Esophagus muscularis mucosa (tissue), 4 donors: Measurements from ENCODE around the gene DUSP18. TPM values are rescaled to one million over a fixed set of nuclear protein-coding genes. Genes with fewer than 3 reads are reported as not detected.

Source experiments
- DNase-seq: peaks from one replicate; pipeline ENCODE4 v3.0.0-alpha.2; 2017; ENCODE audit errors: extremely low spot score
- H3K27ac ChIP-seq, 4 donors: fragments of 200-600 bp; sonication (generic); replicated peaks in 1 of 4; 1 replicate in 3 of 4; 2 replicates in 1 of 4; pipeline ENCODE4 v1.5.1; 2016 to 2019; ENCODE audit warnings: mild to moderate bottlenecking in 1 of 4
- H3K27me3 ChIP-seq, 4 donors: fragments of 200-600 bp; sonication (generic); one replicate each; pipeline versions ENCODE4 v1.5.1 to v1.6.0; 2016 to 2019
- H3K36me3 ChIP-seq, 4 donors: fragments of 200-600 bp; sonication (generic); one replicate each; pipeline ENCODE4 v1.5.1; 2016 to 2019
- H3K4me1 ChIP-seq, 4 donors: fragments of 200-600 bp; sonication (generic); one replicate each; pipeline ENCODE4 v1.5.1; 2016 to 2019
- H3K4me3 ChIP-seq, 4 donors: fragments of 200-600 bp; sonication (generic); 1 replicate in 2 of 4; 2 replicates in 2 of 4; pipeline ENCODE4 v1.5.1; 2016 to 2019; ENCODE audit warnings: mild to moderate bottlenecking in 4 of 4, moderate library complexity in 1 of 4
- H3K9me3 ChIP-seq, 4 donors: fragments of 200-600 bp; sonication (generic); 1 replicate in 3 of 4; 2 replicates in 1 of 4; pipeline ENCODE4 v1.5.1; 2016 to 2019
- CTCF ChIP-seq, 3 experiments: fragments of 200-600 bp in 2 of 3; fragments of 450-650 bp in 1 of 3; sonication (generic) in 2 of 3; IDR thresholded peaks; one replicate each; pipeline ENCODE4 v1.5.1; 2017 to 2019; ENCODE audit warnings: antibody characterized with exemption in 3 of 3, mild to moderate bottlenecking in 2 of 3, moderate library complexity in 1 of 3
- EP300 ChIP-seq: sonication (generic); formaldehyde crosslinking; IDR thresholded peaks from one replicate; pipeline ENCODE4 v1.6.1; 2017; ENCODE audit warnings: antibody characterized with exemption
- POLR2A ChIP-seq: fragments of 450-650 bp; IDR thresholded peaks from one replicate; pipeline ENCODE4 v1.6.1; 2017; ENCODE audit warnings: antibody characterized with exemption, moderate library complexity, mild to moderate bottlenecking, low read depth
- POLR2AphosphoS5 ChIP-seq, 2 donors: sonication (generic); formaldehyde crosslinking; IDR thresholded peaks; one replicate each; pipeline ENCODE4 v1.6.1; 2017; ENCODE audit warnings: antibody characterized with exemption in 2 of 2
- WGBS: methylation state at CpG from one replicate; pipeline ENCODE4 v1.1.5; 2018; 5-methylcytosine and 5-hydroxymethylcytosine counted together
- intact Hi-C: fragments of 100-400 bp; cut with DNase I; formaldehyde crosslinking; loops from one replicate; pipeline ENCODE4 v1.15.1; 2023
- total RNA-seq, 4 donors: library from RNA; depleted of rRNA; stranded (reverse); fragments of >200 nt; gene quantifications; one replicate each; pipeline versions ENCODE4 v1.1.0 to v1.2.1, GENCODE V29; 2016

The DUSP18 gene
- total RNA-seq, 4 donors from 2014 or later = 6.5 to 11.5 (median 9.8) TPM

- H3K4me3 ChIP-seq = peak overlapping the region; percentile 79 to 91 (median 81)
- TF ChIP-seq EP300 (no peak), POLR2AphosphoS5 (IDR thresholded peaks at IDR 0.05) (no peak), POLR2A (no peak), CTCF (IDR thresholded peaks at IDR 0.05) (no peak)
- 4% methylated on average over 15 of the region's 18 CpGs for WGBS
- H3K27ac ChIP-seq = peak overlapping the region; percentile 61 to 65 (median 62)
- intact Hi-C loops = loop anchor here (2.0 kb wide), 1 partner anchor 32 kb away; the partner anchor contains the start of gene SLC35E4
- no peak for DNase-seq
- H3K27me3 ChIP-seq = no peaks in the 10 kb centered on the region
- H3K9me3 ChIP-seq = no peaks in the 10 kb centered on the region
- peaks cover 9 to 25% (median 24%) of the 10 kb centered on the region in 4 donors for H3K4me1 ChIP-seq
- H3K36me3 ChIP-seq = peaks cover 0 to 29% (median 20%) of the 10 kb centered on the region in 4 donors
Measured at GRCh38 chr22:30667107-30667493, 575 bp downstream of the DUSP18 start.

- TF ChIP-seq POLR2A (no peak), EP300 (no peak), POLR2AphosphoS5 (IDR thresholded peaks at IDR 0.05) (no peak), CTCF (IDR thresholded peaks at IDR 0.05) (no peak)
- 91% methylated on average over 4 of the region's 4 CpGs for WGBS
- intact Hi-C loops = loop anchor here (2.0 kb wide), 1 partner anchor 31 kb away; the partner anchor contains the start of gene SLC35E4
- Histone ChIP-seq H3K27ac (no peak overlapping the region), H3K27me3 (no peaks in the 10 kb centered on the region), H3K36me3 (peaks cover 0 to 38% (median 21%) of the 10 kb centered on the region in 4 donors), H3K4me3 (no peak overlapping the region), H3K9me3 (no peaks in the 10 kb centered on the region), H3K4me1 (peaks cover 9 to 25% (median 24%) of the 10 kb centered on the region in 4 donors)
- no peak for DNase-seq
Measured at GRCh38 chr22:30665786-30666185, 1.9 kb downstream of the DUSP18 start.

GRCh38 chr22:30665266-30665665 is 2.4 kb downstream of the DUSP18 start:
- no peak overlapping the region for H3K27ac ChIP-seq
- H3K36me3 ChIP-seq = peaks cover 0 to 40% (median 21%) of the 10 kb centered on the region in 4 donors
- H3K27me3 ChIP-seq = no peaks in the 10 kb centered on the region
- no peak for DNase-seq
- intact Hi-C loops = no loop called here
- no peaks in the 10 kb centered on the region for H3K9me3 ChIP-seq
- WGBS = 81% methylated on average over 1 of the region's 2 CpGs
- H3K4me1 ChIP-seq = peaks cover 9 to 25% (median 24%) of the 10 kb centered on the region in 4 donors
- no peak overlapping the region for H3K4me3 ChIP-seq
- TF ChIP-seq POLR2AphosphoS5 (IDR thresholded peaks at IDR 0.05) = no peak
- TF ChIP-seq EP300 = no peak
- no peak for TF ChIP-seq POLR2A
- TF ChIP-seq CTCF (IDR thresholded peaks at IDR 0.05) = no peak

- H3K4me1 ChIP-seq = peaks cover 9 to 25% (median 24%) of the 10 kb centered on the region in 4 donors
- 96% methylated on average over 3 of the region's 13 CpGs for WGBS
- DNase-seq = no peak
- TF ChIP-seq POLR2A (no peak), CTCF (IDR thresholded peaks at IDR 0.05) (no peak), EP300 (no peak), POLR2AphosphoS5 (IDR thresholded peaks at IDR 0.05) (no peak)
- no peak overlapping the region for H3K27ac ChIP-seq
- no peaks in the 10 kb centered on the region for H3K9me3 ChIP-seq
- peaks cover 0 to 42% (median 21%) of the 10 kb centered on the region in 4 donors for H3K36me3 ChIP-seq
- intact Hi-C loops = no loop called here
- H3K27me3 ChIP-seq = no peaks in the 10 kb centered on the region
- H3K4me3 ChIP-seq = no peak overlapping the region
Measured at GRCh38 chr22:30664798-30665197, 2.9 kb downstream of the DUSP18 start.

GRCh38 chr22:30662040-30662439 is 5.6 kb downstream of the DUSP18 start:
- 89% methylated on average over 4 of the region's 4 CpGs for WGBS
- TF ChIP-seq CTCF (IDR thresholded peaks at IDR 0.05) (no peak), POLR2A (no peak), POLR2AphosphoS5 (IDR thresholded peaks at IDR 0.05) (no peak), EP300 (no peak)
- H3K27me3 ChIP-seq = no peaks in the 10 kb centered on the region
- intact Hi-C loops = no loop called here
- no peaks in the 10 kb centered on the region for H3K9me3 ChIP-seq
- peaks cover 0 to 44% (median 21%) of the 10 kb centered on the region in 4 donors for H3K36me3 ChIP-seq
- DNase-seq = no peak
- H3K4me3 ChIP-seq = no peak overlapping the region
- H3K4me1 ChIP-seq = peaks cover 6 to 16% (median 14%) of the 10 kb centered on the region in 4 donors
- H3K27ac ChIP-seq = no peak overlapping the region
